BE2C (cell line): ENCODE measurements around the gene CD48.

Experiments used
- DNase-seq: peaks from one replicate; pipeline ENCODE4 v3.0.0-alpha.2; 2020
- H3K27me3 ChIP-seq: fragments of 250-450 bp; sonication (Bioruptor Pico); 2 replicates; pipeline ENCODE4 v1.5.1; 2020; ENCODE audit warnings: mild to moderate bottlenecking
- H3K36me3 ChIP-seq: fragments of 250-450 bp; sonication (Bioruptor Pico); 2 replicates; pipeline ENCODE4 v1.5.1; 2020; ENCODE audit warnings: mild to moderate bottlenecking
- H3K4me1 ChIP-seq: fragments of 250-450 bp; sonication (Bioruptor Pico); 2 replicates; pipeline ENCODE4 v1.5.1; 2020
- H3K4me3 ChIP-seq: 2 replicates; pipeline ENCODE4 v1.5.1; 2011; ENCODE audit warnings: low read depth, low read length
- H3K9me3 ChIP-seq: fragments of 250-450 bp; sonication (Bioruptor Pico); 2 replicates; pipeline ENCODE4 v1.5.1; 2020
- TF ChIP-seq, protein P1 (sequence below): IDR thresholded peaks from 2 replicates; pipeline ENCODE4 v1.5.1; 2012; ENCODE audit warnings: mild to moderate bottlenecking, low read depth, low read length

The CD48 gene

GRCh38 chr1:160637821-160638539 is 73.6 kb downstream of the CD48 start:
- Histone ChIP-seq H3K9me3 (no peaks in the 10 kb centered on the region), H3K4me3 (no peak overlapping the region), H3K36me3 (no peaks in the 10 kb centered on the region), H3K4me1 (no peaks in the 10 kb centered on the region), H3K27me3 (no peaks in the 10 kb centered on the region; the same call in 1 of the 2 replicates)
- no peak for DNase-seq
- TF ChIP-seq, protein P1, sequence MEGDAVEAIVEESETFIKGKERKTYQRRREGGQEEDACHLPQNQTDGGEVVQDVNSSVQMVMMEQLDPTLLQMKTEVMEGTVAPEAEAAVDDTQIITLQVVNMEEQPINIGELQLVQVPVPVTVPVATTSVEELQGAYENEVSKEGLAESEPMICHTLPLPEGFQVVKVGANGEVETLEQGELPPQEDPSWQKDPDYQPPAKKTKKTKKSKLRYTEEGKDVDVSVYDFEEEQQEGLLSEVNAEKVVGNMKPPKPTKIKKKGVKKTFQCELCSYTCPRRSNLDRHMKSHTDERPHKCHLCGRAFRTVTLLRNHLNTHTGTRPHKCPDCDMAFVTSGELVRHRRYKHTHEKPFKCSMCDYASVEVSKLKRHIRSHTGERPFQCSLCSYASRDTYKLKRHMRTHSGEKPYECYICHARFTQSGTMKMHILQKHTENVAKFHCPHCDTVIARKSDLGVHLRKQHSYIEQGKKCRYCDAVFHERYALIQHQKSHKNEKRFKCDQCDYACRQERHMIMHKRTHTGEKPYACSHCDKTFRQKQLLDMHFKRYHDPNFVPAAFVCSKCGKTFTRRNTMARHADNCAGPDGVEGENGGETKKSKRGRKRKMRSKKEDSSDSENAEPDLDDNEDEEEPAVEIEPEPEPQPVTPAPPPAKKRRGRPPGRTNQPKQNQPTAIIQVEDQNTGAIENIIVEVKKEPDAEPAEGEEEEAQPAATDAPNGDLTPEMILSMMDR, result no peak

- no peaks in the 10 kb centered on the region for H3K9me3 ChIP-seq
- no peak overlapping the region for H3K4me3 ChIP-seq
- no peaks in the 10 kb centered on the region for H3K4me1 ChIP-seq
- no peaks in the 10 kb centered on the region for H3K27me3 ChIP-seq
- no peaks in the 10 kb centered on the region for H3K36me3 ChIP-seq
- TF ChIP-seq, protein P1, result no peak
- no peak for DNase-seq
Measured at GRCh38 chr1:160637065-160637464, 74.6 kb downstream of the CD48 start.

- H3K4me1 ChIP-seq, result no peaks in the 10 kb centered on the region
- H3K4me3 ChIP-seq, result no peak overlapping the region
- no peak for DNase-seq
- no peaks in the 10 kb centered on the region for H3K9me3 ChIP-seq
- H3K27me3 ChIP-seq, result no peaks in the 10 kb centered on the region
- TF ChIP-seq, protein P1, result no peak
- H3K36me3 ChIP-seq, result no peaks in the 10 kb centered on the region
Measured at GRCh38 chr1:160636547-160636946, 75.1 kb downstream of the CD48 start.

GRCh38 chr1:160636076-160636475 is 75.5 kb downstream of the CD48 start:
- Histone ChIP-seq H3K9me3 (no peaks in the 10 kb centered on the region), H3K27me3 (no peaks in the 10 kb centered on the region), H3K4me1 (no peaks in the 10 kb centered on the region), H3K36me3 (no peaks in the 10 kb centered on the region), H3K4me3 (no peak overlapping the region)
- DNase-seq, result no peak
- TF ChIP-seq, protein P1, result no peak

- DNase-seq, result no peak
- no peaks in the 10 kb centered on the region for H3K36me3 ChIP-seq
- no peaks in the 10 kb centered on the region for H3K27me3 ChIP-seq
- no peaks in the 10 kb centered on the region for H3K9me3 ChIP-seq
- H3K4me1 ChIP-seq, result no peaks in the 10 kb centered on the region
- no peak overlapping the region for H3K4me3 ChIP-seq
- TF ChIP-seq, protein P1, result no peak
Measured at GRCh38 chr1:160634543-160635491, 76.8 kb downstream of the CD48 start.

DNA sequence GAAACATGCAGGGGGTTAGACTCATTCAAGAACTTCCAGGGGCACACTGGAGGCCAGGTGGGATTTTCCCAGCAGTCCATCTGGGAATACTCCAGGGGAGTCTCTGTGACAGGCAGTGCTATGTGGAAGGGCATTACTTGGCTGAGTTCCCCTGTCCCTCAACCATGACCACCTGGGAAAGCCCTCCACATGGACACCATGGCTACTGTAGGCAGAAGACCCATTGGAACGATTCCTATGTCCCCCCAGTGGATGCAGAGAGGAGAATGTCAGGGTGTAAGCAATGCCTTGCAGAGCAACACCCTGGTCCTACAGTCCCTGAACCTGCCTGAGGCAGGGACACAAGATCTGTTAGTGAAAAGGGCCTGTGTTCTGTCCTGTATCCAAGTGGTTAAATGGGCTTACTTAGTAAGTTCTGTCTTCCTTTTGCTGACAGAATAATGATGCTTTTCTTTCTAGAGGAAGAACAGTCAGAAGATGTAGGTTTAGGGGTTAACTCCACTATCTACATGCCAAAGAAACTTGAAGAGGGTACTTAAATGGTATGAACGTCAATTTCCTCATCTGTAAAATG is 78.2 kb downstream of the CD48 start:
- Histone ChIP-seq H3K4me3 (no peak overlapping the region), H3K4me1 (no peaks in the 10 kb centered on the region), H3K9me3 (no peaks in the 10 kb centered on the region), H3K36me3 (no peaks in the 10 kb centered on the region), H3K27me3 (no peaks in the 10 kb centered on the region)
- no peak for DNase-seq
- TF ChIP-seq, protein P1, result no peak
